Right lobe of liver (tissue), 6 donors: Measurements from ENCODE around the gene B4GALNT3. TPM values are rescaled to one million over a fixed set of nuclear protein-coding genes. Genes with fewer than 3 reads are reported as not detected.

Experiments used
- ATAC-seq, 4 donors: fragments of 200-7000 bp; cut with Tn5 transposase; one replicate each; pipeline ENCODE4 v1.9.1; 2020; ENCODE audit warnings: mild to moderate bottlenecking in 4 of 4, moderate library complexity in 4 of 4
- DNase-seq, 3 donors: peaks; one replicate each; pipeline ENCODE4 v3.0.0-alpha.2; 2020
- H3K27ac ChIP-seq, 3 donors: fragments of 200-600 bp; one replicate each; pipeline ENCODE4 v1.8.0; 2022
- H3K27me3 ChIP-seq, 2 donors: fragments of 200-600 bp; one replicate each; pipeline ENCODE4 v1.8.0; 2022
- H3K36me3 ChIP-seq, 4 donors: fragments of 200-600 bp; sonication (generic) in 1 of 4; one replicate each; pipeline versions ENCODE4 v1.5.1 to v1.8.0; 2017 to 2022; ENCODE audit warnings: control low read depth in 1 of 4
- H3K4me1 ChIP-seq, 4 donors: fragments of 200-600 bp; sonication (generic) in 1 of 4; one replicate each; pipeline versions ENCODE4 v1.5.1 to v1.8.0; 2017 to 2022; ENCODE audit warnings: control low read depth in 1 of 4
- H3K4me3 ChIP-seq, 3 donors: fragments of 200-600 bp; one replicate each; pipeline ENCODE4 v1.8.0; 2022
- H3K9me3 ChIP-seq, 4 donors: fragments of 200-600 bp; sonication (generic) in 1 of 4; one replicate each; pipeline versions ENCODE4 v1.5.1 to v1.8.0; 2017 to 2022; ENCODE audit warnings: control low read depth in 1 of 4
- POLR2A ChIP-seq: fragments of 450-650 bp; IDR thresholded peaks from one replicate; pipeline ENCODE4 v1.6.1; 2017; ENCODE audit warnings: antibody characterized with exemption, mild to moderate bottlenecking
- WGBS: methylation state at CpG from one replicate; pipeline ENCODE4 v1.1.6; 2018; ENCODE audit warnings: low coverage, low lambda C conversion rate; ENCODE audit not compliant: insufficient coverage; ENCODE audit errors: missing lambda C conversion rate; 5-methylcytosine and 5-hydroxymethylcytosine counted together
- intact Hi-C, 2 donors: fragments of 100-400 bp; cut with DNase I; formaldehyde crosslinking; loops; one replicate each; pipeline versions ENCODE4 v1.11.2 to v1.14.1; 2022
- total RNA-seq, 6 experiments: library from RNA; depleted of rRNA in 2 of 6; stranded (reverse); fragments of >200 nt in 2 of 6; fragmentation: NEBNext Ultra II Directional in 3 of 6; extraction: Animal tissue kit (Norgen Biotek cat#: 25700) in 3 of 6; gene quantifications; one replicate each; pipeline versions ENCODE4 v1.1.0 to v1.2.4, GENCODE V29; 2016 to 2023
- TF ChIP-seq, protein P1 (sequence below), 4 donors: fragments of 200-600 bp in 3 of 4; fragments of 450-650 bp in 1 of 4; IDR thresholded peaks; one replicate each; pipeline versions ENCODE4 v1.5.1 to v1.8.0; 2016 to 2022; ENCODE audit warnings: antibody characterized with exemption in 4 of 4, mild to moderate bottlenecking in 2 of 4
- donor health status: DM: no; HTN: yes; CAD: no.
- donor health status: DM: no; HTN: no; CAD: no.
- donor health status: DM: no; HTN: no; CAD: no.
- donor health status: DM: no; HTN: yes; CAD: no.
- donor health status: DM: no; HTN: yes; CAD: no.

The B4GALNT3 gene
- total RNA-seq, 6 experiments from 2014 or later = 0.12 to 2.0 (median 0.38) TPM

DNA sequence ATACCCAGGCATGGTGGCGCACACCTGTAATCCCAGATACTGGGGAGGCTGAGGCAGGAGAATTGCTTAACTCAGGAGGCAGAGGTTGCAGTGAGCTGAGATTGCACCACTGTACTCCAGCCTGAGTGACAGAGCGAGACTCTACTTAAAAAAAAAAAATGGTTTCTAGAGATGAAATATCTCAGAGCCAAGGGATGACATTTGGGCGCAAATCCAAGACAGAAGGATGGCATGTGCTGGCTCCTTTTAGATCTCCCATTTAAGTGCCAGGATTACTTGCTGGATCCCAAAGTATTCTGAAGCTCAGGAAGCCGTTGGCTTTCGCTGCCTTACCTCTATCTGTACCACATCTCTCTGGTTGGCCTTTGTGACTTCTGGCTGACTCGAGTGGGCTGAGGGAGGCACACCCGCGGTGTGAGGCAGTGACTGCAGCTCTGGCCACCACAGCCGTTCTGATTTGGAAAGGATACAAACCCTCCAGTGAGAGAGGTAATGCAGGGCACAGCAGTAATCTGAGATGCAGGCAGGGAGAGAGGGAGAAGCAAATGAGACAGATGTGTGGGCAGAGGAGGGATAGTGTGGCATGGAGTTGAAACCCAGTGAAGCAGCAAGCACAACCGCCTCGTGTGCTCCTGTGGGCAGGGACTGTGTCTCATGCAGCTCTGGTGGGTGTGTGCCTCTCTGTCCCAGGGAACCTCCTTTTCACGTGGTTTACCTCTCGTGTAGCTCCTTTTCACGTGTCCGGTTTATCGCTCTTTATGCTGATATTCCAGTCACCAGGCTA, 4.9 kb downstream of the B4GALNT3 start:
- WGBS = 81% methylated on average over 10 of the region's 16 CpGs
- intact Hi-C loops = no loop called here
- H3K36me3 ChIP-seq = no peaks in the 10 kb centered on the region
- TF ChIP-seq, protein P1, sequence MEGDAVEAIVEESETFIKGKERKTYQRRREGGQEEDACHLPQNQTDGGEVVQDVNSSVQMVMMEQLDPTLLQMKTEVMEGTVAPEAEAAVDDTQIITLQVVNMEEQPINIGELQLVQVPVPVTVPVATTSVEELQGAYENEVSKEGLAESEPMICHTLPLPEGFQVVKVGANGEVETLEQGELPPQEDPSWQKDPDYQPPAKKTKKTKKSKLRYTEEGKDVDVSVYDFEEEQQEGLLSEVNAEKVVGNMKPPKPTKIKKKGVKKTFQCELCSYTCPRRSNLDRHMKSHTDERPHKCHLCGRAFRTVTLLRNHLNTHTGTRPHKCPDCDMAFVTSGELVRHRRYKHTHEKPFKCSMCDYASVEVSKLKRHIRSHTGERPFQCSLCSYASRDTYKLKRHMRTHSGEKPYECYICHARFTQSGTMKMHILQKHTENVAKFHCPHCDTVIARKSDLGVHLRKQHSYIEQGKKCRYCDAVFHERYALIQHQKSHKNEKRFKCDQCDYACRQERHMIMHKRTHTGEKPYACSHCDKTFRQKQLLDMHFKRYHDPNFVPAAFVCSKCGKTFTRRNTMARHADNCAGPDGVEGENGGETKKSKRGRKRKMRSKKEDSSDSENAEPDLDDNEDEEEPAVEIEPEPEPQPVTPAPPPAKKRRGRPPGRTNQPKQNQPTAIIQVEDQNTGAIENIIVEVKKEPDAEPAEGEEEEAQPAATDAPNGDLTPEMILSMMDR (IDR thresholded peaks at IDR 0.05) = no peak
- TF ChIP-seq POLR2A = no peak
- no peak overlapping the region for H3K4me3 ChIP-seq
- no peaks in the 10 kb centered on the region for H3K9me3 ChIP-seq
- no peak for ATAC-seq
- no peak for DNase-seq
- H3K27me3 ChIP-seq = no peaks in the 10 kb centered on the region
- peaks cover 0 to under 1% (median 0%) of the 10 kb centered on the region in 4 donors for H3K4me1 ChIP-seq
- H3K27ac ChIP-seq = no peak overlapping the region

DNA sequence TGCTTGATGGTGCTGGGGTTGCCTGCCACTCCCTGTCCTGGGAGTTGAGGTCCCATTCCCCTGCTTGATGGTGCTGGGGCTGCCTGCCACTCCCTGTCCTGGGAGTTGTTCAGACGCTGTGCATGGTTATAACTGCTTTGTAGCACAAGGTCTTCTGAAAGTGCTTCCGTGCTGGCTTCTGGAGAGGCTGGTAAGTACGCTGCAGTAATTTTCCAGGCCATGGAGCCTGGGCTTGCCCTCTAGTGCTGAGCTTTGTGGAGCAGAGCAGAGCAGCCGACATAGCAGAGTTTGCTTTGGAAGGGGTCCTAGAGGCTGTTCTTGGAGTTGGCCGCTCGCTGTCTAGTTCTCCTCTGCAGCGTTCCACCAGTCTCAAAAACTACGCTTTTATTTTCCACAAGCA, 6.3 kb downstream of the B4GALNT3 start:
- intact Hi-C loops = no loop called here
- H3K4me1 ChIP-seq = no peaks in the 10 kb centered on the region
- no peak overlapping the region for H3K27ac ChIP-seq
- no peaks in the 10 kb centered on the region for H3K9me3 ChIP-seq
- no peak for ATAC-seq
- WGBS = 82% methylated on average over 5 of the region's 8 CpGs
- no peaks in the 10 kb centered on the region for H3K27me3 ChIP-seq
- no peak overlapping the region for H3K4me3 ChIP-seq
- no peaks in the 10 kb centered on the region for H3K36me3 ChIP-seq
- DNase-seq = no peak
- TF ChIP-seq, protein P1 (IDR thresholded peaks at IDR 0.05) = no peak
- no peak for TF ChIP-seq POLR2A

DNA sequence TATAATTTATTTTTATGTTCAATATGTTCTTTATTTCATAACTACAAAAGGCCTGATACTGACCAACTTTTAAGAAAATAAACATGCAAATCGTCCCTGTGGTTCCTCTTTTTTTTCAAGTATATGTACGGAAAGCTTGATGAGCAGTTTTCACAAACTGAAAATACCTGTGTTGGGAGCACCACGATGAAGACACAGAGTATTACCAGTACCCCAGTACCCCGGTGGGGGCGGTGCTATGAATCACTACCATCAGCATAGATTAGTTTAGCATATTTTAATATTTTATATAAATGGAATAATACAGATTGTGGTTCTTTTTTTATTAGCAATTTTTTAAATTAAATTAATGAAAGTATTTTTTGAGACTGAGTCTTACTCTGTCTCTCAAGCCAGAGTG, 7.0 kb downstream of the B4GALNT3 start:
- DNase-seq (no peak), ATAC-seq (no peak)
- Histone ChIP-seq H3K4me1 (no peaks in the 10 kb centered on the region), H3K9me3 (no peaks in the 10 kb centered on the region), H3K27me3 (no peaks in the 10 kb centered on the region), H3K27ac (no peak overlapping the region), H3K4me3 (no peak overlapping the region), H3K36me3 (no peaks in the 10 kb centered on the region)
- TF ChIP-seq, protein P1 (IDR thresholded peaks at IDR 0.05) = no peak
- TF ChIP-seq POLR2A = no peak
- intact Hi-C loops = no loop called here
- 61% methylated on average over 5 of the region's 5 CpGs for WGBS

DNA sequence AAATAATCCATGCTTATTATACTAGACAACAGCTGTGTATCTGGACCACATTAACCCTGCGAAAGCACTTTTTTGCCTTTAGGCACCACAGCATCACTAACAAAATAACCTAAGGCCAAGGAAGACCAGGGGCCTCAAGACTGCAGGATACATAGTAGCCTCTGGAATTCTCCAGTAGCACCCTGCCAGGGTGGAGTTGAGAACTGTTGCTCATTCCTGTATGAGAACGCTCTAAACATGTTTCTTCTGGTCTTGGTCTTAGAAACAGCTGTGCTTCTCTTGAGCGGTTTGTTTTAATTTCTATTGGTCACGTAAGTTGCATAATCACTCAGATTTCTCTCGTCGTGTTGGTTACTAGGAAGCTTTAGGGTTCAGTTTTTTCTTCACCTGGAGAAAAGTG, 7.9 kb downstream of the B4GALNT3 start:
- Histone ChIP-seq H3K27ac (no peak overlapping the region), H3K27me3 (no peaks in the 10 kb centered on the region), H3K4me1 (no peaks in the 10 kb centered on the region), H3K4me3 (no peak overlapping the region), H3K36me3 (no peaks in the 10 kb centered on the region), H3K9me3 (no peaks in the 10 kb centered on the region)
- no peak for DNase-seq
- TF ChIP-seq, protein P1 (IDR thresholded peaks at IDR 0.05) = no peak
- TF ChIP-seq POLR2A = no peak
- ATAC-seq = no peak
- WGBS = 78% methylated on average over 6 of the region's 6 CpGs
- intact Hi-C loops = no loop called here
